AG09309 (cell line): ENCODE results near the gene LDHAL6A.

Experiments
- DNase-seq: peaks from one replicate; pipeline ENCODE4 v3.0.0-alpha.2; 2010; ENCODE audit warnings: low read depth
- H3K4me3 ChIP-seq: 2 replicates; pipeline ENCODE4 v1.5.1; 2011; ENCODE audit warnings: mild to moderate bottlenecking, low read depth, low read length, moderate library complexity; ENCODE audit not compliant: control insufficient read depth
- TF ChIP-seq, protein P1 (sequence below): IDR thresholded peaks from 2 replicates; pipeline ENCODE4 v1.5.1; 2011; ENCODE audit warnings: mild to moderate bottlenecking, low read depth, low read length, inconsistent platforms; ENCODE audit not compliant: insufficient read depth, control insufficient read depth; ENCODE audit errors: missing control alignments

Gene LDHAL6A

DNA sequence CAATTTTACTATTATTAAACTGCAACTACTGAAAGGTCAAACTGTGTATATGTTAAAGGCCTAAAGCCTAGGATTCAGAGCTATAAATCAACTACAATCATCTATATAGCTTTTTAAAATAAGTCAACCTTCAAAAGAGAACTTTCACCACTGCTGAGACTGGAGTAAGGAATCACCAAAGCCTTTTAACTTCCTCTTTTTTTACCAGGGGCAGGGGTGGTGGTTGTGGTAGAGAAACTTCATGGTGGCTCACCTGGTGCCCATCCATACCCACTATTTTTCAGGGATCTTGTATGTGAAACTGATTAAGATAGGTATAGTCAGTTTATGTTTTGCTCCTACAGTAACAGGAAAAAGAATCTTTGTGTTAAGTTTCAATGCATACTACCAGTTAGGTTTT is 39.6 kb downstream of the LDHAL6A start:
- DNase-seq = no peak
- TF ChIP-seq, protein P1, sequence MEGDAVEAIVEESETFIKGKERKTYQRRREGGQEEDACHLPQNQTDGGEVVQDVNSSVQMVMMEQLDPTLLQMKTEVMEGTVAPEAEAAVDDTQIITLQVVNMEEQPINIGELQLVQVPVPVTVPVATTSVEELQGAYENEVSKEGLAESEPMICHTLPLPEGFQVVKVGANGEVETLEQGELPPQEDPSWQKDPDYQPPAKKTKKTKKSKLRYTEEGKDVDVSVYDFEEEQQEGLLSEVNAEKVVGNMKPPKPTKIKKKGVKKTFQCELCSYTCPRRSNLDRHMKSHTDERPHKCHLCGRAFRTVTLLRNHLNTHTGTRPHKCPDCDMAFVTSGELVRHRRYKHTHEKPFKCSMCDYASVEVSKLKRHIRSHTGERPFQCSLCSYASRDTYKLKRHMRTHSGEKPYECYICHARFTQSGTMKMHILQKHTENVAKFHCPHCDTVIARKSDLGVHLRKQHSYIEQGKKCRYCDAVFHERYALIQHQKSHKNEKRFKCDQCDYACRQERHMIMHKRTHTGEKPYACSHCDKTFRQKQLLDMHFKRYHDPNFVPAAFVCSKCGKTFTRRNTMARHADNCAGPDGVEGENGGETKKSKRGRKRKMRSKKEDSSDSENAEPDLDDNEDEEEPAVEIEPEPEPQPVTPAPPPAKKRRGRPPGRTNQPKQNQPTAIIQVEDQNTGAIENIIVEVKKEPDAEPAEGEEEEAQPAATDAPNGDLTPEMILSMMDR = no peak
- no peak overlapping the region for H3K4me3 ChIP-seq

DNA sequence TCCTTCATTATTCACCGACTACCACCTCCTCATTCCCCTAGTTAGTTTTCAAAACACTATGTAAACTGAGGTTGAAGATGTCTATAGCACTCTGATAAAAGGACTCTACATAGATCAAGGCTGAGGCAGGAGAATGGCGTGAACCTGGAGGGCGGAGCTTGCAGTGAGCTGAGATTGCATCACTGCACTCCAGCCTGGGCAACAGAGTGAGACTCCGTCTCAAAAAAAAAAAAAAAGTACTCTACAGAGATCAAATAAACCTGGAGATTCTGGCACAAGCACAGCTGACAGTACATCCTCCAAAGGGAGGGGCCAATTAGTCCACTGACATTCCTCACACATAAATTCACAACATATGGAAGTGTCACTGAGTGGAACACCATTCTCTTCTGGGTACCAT is 40.0 kb downstream of the LDHAL6A start:
- DNase-seq = no peak
- TF ChIP-seq, protein P1 = no peak

DNA sequence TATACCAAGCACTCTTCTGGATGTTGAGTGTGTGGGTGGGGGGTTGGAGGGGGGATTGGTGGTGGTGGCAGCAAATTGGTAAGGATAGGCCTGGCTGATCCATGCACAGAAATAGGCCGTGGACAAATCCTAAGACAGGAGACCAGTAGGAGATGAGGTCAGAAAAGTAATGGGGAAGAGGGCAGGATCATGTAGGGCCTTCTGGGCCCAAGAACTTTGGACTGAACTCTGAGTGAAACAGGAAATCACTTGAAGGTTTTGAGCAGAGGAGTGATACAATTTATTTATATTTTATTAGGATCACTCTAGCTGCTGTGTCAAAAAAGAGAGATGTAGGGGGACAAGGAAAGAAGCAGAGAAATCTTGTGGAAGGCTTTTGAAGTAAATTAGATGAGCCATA is 42.4 kb downstream of the LDHAL6A start:
- TF ChIP-seq, protein P1 = no peak

More for the DNA sequence above, 40.0 kb downstream of the LDHAL6A start:
- H3K4me3 ChIP-seq = no peak overlapping the region

DNA sequence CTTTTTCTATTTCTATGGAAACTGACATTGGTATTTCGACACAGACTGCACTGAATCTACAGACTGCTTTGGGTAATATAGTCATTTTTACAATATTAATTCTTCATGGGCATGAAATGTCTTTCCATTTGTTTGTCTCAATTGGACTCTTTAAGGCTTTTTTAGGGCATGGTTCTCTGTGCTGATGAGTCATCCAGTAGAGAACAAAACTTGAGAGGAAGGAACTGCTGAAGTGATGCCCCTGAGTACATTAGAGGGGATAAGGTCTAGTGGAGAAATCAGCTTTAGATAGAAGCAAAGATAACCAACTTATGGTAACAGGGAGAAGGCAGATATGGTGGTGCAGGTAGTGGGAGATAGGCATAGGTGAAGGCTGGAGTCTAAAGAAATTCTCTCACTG is 46.0 kb downstream of the LDHAL6A start:
- TF ChIP-seq, protein P1 = no peak
- DNase-seq = no peak

More for the DNA sequence above, 42.4 kb downstream of the LDHAL6A start:
- DNase-seq = no peak
- H3K4me3 ChIP-seq = no peak overlapping the region

DNA sequence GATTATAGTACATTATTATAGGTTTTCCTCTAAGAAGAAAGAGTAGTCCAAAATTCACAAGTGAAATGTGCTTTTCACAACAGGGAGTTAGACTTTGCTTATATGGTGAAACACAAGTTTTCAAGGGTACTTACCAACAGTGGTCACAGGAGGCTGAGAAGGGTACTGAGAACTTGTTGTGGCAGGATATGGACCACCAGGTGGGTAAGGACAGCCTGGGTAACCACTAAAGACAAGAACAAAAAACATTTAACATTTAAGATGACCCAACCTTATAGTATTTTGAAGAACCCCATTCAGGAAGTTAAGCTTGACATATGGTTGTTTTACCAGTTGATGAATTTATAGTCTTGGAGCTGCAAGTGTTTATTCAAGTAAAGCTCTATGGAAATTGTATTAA is 46.7 kb downstream of the LDHAL6A start:
- no peak overlapping the region for H3K4me3 ChIP-seq
- TF ChIP-seq, protein P1 = no peak
- DNase-seq = no peak

More for the DNA sequence above, 46.0 kb downstream of the LDHAL6A start:
- H3K4me3 ChIP-seq = no peak overlapping the region

DNA sequence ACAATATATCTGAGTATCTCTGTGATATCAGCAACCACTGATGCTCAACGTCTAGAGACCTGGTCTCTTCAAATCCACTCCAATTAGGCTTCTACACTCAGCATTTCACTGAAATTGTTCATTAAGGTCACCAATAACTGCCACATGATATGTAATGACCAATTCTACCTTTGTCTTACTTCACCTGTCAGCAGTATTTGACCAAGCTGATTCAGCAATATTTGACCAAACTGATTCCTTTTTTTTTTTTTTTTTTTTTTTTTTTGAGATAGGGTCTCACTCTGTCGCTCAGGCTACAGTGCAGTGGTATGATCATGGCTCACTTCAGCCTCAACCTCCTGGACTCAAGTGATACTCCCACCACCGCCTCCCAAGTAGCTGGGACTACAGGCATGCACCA is 65.5 kb downstream of the LDHAL6A start:
- TF ChIP-seq, protein P1 = no peak
- DNase-seq = no peak
- no peak overlapping the region for H3K4me3 ChIP-seq

DNA sequence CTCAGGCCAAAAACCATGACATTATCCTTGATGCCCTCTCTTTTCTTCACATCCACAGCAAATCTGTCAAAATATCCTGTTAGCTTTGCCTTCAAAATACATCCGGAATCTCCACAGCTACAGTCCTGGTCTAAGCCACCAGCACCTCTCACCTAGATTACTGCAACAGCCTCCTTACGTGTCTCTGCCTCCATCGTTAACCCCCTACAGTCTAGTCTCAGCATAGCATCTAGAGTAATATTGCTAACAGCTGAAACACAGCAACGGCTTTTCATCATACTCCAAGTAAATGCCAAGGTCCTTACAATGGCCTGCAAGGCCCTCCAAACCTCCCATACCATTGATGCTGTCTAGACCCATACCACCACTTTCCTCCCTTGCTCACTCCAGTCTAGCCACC is 66.7 kb downstream of the LDHAL6A start:
- TF ChIP-seq, protein P1 = no peak
- no peak for DNase-seq
- no peak overlapping the region for H3K4me3 ChIP-seq
